ENCODE measurements around the gene CDC73.
"Not testable (repeated sequence)": the region's sequence is repeated elsewhere in the genome, so short reads cannot be mapped to it uniquely, and the experiment has no call there.

CDC73 gene

DNA sequence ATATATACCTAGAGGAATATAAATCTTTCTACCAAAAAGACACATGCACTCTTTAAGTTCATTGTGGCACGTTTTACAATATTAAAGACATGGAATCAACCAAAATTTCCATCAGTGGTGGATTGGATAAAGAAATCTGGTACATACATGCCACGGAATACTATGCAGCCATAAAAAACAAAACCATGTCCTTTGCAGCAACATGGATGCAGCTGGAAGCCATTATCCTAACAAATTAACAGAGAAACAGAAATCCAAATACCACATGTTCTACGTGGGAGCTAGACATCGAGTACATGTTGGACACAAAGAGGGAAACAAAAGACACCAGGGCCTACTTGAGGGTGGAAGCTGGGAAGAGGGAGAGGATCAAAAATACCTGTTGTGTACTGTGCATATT is 97.6 kb downstream of the CDC73 start:
- no peak for DNase-seq (ENCODE audit: extremely low read depth in 1 of 2, low read depth in 1 of 2)

DNA sequence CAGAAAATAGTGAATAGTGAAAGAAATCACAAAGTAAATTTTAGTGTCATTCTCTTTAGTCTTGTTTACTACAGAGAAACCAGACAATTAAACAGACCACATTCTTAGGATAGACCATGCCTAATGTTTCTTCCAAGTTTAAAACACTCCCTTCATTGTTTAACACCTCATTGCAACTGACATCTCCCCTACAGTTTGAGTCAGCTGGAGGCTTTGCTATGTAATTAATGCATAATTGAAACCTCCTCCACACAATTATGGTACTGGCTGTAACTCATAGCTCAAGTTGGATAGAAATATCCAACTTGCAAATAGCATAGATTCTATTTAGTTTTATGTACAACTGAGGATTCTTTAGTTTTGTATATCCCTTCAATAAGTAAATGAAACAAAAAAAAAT is 99.8 kb downstream of the CDC73 start:
- DNase-seq (ENCODE audit: extremely low read depth in 1 of 2, low read depth in 1 of 2), result no peak

DNA sequence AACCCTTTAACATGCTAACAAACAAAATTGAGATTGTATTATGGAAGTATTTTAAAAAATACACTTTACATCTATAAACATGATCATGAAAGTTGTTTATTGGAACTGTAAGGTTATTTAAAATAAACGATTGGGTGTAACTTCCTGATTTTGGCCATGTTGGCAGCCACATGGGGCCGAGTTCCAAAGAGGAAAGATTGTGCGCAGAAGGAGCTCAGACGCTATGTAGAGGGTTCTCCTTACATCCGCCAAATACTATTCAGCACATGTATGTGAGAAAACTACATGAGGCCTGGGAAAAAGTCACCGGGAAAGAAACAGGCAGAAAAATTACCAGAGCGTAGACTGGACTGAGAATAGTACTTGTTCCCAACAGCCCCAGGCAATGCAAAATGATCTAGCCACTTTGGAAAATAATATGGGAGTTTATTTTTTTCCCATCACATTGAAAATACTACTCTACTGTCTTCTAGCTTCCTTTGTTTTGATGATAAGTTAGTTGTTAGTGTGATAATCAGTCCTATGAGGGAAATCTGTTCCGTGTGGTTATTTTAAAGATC is 100.3 kb downstream of the CDC73 start:
- no peak for DNase-seq (ENCODE audit: extremely low read depth in 1 of 2, low read depth in 1 of 2)

DNA sequence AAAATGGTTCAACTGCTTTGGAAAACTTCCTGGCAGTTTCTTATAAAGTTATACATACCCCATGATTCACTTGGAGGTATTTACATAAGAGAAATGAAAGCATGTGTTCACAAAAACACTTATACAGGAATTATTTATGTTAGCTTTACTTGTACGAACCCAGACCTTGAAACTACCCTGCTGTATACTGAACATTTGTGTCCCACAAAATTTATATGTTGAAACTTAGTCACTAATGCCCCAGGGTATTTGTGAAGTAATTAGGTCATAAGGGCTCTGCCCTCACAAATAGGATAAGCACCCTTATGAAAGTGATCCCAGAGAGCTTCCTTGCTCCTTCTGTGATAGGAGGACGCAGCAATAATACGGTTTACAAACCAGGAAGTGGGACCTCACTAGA is 107.3 kb downstream of the CDC73 start:
- DNase-seq (ENCODE audit: extremely low read depth in 1 of 2, low read depth in 1 of 2), result no peak

DNA sequence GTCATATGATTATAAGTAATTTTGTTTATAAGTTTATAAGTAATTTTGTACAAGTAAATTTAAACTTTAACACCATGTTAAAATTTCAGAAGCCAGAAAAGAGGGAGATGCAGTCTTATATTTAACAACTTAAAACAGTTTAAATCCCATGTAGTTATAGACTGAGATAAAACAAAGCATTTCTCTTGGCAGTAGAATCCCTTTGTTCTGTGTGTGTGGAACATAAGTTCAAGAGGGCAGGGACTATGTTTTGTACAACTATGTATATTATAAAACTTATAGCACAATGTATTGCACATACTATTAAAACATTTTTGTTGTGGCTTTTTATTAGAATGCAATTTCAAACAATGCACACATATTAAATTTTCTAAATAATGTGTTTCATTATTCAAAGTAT is 109.3 kb downstream of the CDC73 start:
- not testable (repeated sequence) for DNase-seq (ENCODE audit: extremely low read depth in 1 of 2, low read depth in 1 of 2)

DNA sequence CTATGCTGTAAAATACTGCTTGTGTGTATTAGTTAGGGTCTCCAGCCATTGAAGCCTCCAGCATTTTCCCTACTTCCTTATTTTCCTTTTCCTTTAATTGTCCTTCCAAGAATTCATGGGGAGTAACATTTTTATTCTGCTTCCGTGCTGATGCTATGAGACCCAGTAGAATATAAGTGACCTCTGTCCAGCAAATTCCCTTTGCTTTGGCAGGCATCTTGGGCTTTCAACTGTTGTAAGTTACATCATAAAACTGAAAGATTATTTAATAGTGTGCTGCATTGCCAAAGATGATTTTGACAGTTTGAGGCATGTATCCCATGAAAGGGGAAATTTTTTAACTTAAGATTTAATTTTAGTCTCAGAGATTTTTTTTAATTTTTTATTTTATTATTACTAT is 112.7 kb downstream of the CDC73 start:
- DNase-seq (ENCODE audit: extremely low read depth in 1 of 2, low read depth in 1 of 2), result no peak

DNA sequence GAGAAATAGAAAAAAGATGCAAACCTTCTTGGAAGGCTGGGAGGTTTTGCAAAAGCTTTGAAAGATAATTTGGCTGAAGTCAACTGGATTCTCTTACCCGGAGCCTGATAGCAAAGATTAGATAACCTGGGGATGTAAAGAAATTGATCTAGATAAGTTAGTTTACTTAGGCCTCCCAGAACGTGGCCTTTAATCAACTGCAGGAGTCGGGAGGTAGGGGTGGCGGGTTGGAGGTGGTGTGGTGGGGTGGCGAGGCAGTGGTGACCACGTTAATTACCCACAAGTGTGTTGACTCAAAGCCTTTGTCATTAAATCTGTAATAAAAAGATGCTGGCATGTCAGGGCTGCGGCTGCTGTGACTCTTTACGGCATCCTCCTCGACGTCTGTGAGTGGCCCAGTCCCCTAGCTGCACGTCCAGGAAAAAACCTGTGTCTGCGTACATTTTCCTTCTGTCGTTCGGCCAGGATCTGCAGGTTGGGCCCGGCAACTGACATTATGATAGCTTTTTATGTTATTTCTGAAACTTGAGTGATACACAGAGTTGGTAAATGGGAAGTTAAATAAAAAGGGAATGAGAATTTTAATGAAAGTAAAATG is 115.6 kb downstream of the CDC73 start:
- DNase-seq (ENCODE audit: extremely low read depth in 1 of 2, low read depth in 1 of 2), result no peak

DNA sequence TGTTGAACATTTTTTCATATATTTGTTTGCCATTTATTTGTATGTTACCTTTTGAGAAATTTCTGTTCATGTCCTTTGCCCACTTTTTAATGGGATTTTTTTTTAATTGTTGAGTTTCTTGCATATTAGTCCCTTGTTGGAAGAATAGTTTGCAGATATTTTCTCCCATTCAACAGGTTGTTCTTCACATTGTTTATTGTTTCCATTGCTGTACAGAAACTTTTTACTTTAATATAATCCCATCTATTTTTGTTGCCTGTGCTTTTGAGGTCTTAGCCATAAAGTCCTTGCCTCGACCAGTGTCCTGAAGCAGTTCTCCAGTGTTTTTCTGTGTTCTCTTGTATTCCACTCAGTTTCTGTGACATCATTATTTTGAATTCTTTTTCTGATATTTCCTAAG is 118.8 kb downstream of the CDC73 start:
- DNase-seq (ENCODE audit: extremely low read depth in 1 of 2, low read depth in 1 of 2), result no peak

DNA sequence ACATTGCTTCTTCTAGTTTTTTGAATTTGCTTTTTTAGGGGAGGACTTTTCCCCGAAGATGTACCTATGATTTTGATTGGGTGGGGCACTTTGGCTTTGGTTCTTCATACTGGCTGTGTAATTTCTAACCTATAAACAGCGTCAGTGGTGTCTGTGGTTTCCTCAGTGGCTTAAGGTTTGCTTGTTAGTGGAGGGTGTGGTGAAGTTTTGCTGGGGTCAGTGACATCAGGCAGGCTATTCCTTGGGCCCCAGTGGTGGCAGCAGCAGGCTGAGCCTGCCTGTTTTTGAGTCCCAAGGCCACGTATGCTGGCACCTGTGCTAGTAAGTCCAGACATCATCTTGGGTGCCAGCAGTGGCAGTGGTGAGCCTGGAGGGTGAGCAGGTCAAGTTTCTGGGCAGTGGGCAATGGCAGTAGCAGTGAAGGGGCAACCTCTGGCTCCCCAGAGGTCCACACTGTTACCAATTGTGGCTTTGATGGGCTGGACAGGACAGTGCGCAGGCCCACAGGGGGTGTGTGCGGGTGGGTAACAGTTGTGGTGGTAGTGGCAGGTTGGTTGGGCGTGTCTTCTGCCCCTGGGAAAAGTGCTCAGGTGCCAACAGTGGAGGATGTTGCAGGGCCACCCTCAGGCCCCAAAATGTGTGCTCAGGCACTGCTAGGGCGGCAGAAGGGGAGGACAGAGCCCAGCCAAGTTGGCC is 119.4 kb downstream of the CDC73 start:
- DNase-seq (ENCODE audit: extremely low read depth in 1 of 2, low read depth in 1 of 2), result no peak

GRCh38 chr1:193242000-193242399 is 120.2 kb downstream of the CDC73 start:
- DNase-seq (ENCODE audit: extremely low read depth in 1 of 2, low read depth in 1 of 2), result no peak

DNA sequence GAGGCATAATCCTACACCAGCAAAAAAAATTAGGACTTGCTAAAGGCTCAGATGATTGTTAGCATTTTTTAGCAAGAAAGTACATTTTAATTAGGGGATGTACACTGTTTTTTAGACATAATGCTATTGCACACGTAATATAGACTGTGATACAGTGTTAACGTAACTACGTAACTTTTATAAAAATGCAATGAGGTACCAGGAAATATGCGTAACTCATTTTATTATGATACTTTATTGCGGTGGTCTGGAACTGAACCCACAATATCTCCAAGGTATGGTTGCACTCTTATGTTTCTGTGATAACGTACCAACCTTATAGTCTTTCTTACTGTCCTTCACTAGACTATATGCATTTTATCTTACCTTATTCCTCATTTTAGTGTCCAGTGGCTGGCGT is 127.4 kb downstream of the CDC73 start:
- DNase-seq (ENCODE audit: extremely low read depth in 1 of 2, low read depth in 1 of 2), result no peak

GRCh38 chr1:193251950-193252349 is 130.1 kb downstream of the CDC73 start:
- no peak for DNase-seq (ENCODE audit: extremely low read depth in 1 of 2, low read depth in 1 of 2)

- no peak for DNase-seq (ENCODE audit: extremely low read depth in 1 of 2, low read depth in 1 of 2)
Observed at GRCh38 chr1:193256019-193256418, 134.2 kb downstream of the CDC73 start.

- no peak for DNase-seq (ENCODE audit: extremely low read depth in 1 of 2, low read depth in 1 of 2)
Observed at GRCh38 chr1:193259636-193260035, 137.8 kb downstream of the CDC73 start.

DNA sequence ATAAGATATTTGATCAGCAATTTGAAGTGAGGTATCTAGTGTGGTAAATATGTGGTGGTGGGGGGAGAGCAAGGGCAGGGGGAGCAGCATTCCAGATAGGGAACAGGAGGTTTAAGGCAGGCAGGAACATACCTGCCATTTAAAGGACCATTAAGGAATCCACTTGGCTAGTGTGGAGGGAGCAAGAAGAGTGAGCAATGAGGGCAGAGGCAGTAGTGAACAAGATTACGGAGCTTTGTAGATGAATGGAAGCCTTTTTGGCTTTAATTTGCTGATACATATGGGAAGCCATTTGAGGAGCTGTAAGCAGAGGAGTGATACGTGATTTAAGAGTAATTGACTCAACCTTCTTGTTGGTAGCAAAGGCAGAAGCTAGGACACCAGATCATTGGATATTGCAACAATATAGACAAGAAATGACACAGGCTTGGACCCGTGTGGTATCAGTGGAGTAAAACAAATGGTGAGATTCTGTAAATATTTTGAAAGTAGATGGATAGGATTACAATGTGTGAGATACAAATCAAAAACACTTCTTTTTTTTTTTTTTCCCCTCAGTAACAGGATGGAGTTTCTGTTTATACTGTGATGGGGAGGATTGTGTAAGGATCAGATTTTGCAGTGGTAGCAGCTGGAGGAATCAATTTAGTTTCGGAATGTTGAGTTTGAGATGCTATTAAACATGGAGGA is 138.4 kb downstream of the CDC73 start:
- no peak for DNase-seq (ENCODE audit: extremely low read depth in 1 of 2, low read depth in 1 of 2)

GRCh38 chr1:193260896-193261295 is 139.1 kb downstream of the CDC73 start:
- no peak for DNase-seq (ENCODE audit: extremely low read depth in 1 of 2, low read depth in 1 of 2)

GRCh38 chr1:193262661-193263060 is 140.8 kb downstream of the CDC73 start:
- no peak for DNase-seq (ENCODE audit: extremely low read depth in 1 of 2, low read depth in 1 of 2)

GRCh38 chr1:193264313-193265065 is 142.7 kb downstream of the CDC73 start:
- DNase-seq (ENCODE audit: extremely low read depth in 1 of 2, low read depth in 1 of 2), result no peak

DNA sequence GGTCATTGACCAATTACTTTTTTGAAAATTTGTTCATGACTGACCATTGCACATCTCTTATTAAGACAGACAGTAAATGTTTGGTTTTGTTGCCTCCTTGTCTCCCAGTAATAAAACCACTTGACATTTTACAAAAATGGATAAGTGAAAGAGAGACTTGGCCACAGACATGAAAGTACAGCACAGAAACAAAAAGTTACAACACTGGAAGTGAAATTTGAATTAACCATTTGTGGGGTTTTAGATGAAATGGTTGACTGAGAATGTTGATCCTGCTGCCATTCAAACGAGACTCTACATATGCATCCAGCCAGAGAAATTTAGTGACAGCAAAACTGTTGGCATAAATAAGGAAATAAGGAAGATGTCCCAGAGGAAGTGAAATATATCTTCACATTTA is 143.9 kb downstream of the CDC73 start:
- DNase-seq (ENCODE audit: extremely low read depth in 1 of 2, low read depth in 1 of 2), result no peak

DNA sequence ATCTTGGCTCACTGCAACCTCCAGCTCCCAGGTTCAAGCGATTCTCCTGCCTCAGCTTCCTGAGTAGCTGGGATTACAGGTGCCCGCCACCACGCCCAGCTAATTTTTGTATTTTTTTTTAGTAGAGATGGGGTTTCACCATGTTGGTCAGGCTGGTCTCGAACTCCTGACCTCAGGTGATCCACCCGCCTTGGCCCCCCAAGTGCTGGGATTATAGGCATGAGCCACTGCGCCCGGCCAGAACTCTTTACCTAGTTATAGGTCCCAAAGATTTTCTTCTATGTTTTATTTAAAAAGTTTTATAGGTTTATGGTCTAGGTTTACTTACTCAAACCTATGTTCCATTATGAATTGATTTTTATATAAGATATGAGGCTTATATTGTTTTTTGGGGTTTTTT is 145.0 kb downstream of the CDC73 start:
- DNase-seq (ENCODE audit: extremely low read depth in 1 of 2, low read depth in 1 of 2), result not testable (repeated sequence)

- no peak for DNase-seq (ENCODE audit: extremely low read depth in 1 of 2, low read depth in 1 of 2)
Observed at GRCh38 chr1:193270996-193271395, 149.2 kb downstream of the CDC73 start.

Data from activated CD8-positive, alpha-beta memory T cell treated with anti-CD3 and anti-CD28 coated beads for 1 hour (primary cell).